Stimulated activated CD8-positive, alpha-beta memory T cell treated with anti-CD3 and anti-CD28 coated beads, Interleukin-2, amount 100 ng/mL, for 48 hours (primary cell): ENCODE results near the gene PEG3.
"Not testable (repeated sequence)": the region's sequence is repeated elsewhere in the genome, so short reads cannot be mapped to it uniquely, and the experiment has no call there.

Experiments used
- DNase-seq, 2 donors: peaks; one replicate each; pipeline ENCODE4 v3.0.0-alpha.2; 2020; ENCODE audit warnings: low read depth in 2 of 2

PEG3 gene

GRCh38 chr19:56840451-56841192 is at the start of gene PEG3, which contains the start of gene ZIM2:
PEG3 (minus strand) TSS chr19:56840726; CDS start chr19:56824655, 16,071 bp downstream.
ZIM2 (minus strand) TSS chr19:56840726; CDS start chr19:56824277, 16,449 bp downstream.
- no peak for DNase-seq

- no peak for DNase-seq
Measured at GRCh38 chr19:56885173-56885985, 44.9 kb upstream of the PEG3 start.

GRCh38 chr19:56884441-56884840 is 43.9 kb upstream of the PEG3 start:
- DNase-seq, result no peak

- no peak for DNase-seq
Measured at GRCh38 chr19:56880592-56881190, 40.2 kb upstream of the PEG3 start.

GRCh38 chr19:56877069-56877715 is 36.7 kb upstream of the PEG3 start:
- DNase-seq, result no peak

- no peak for DNase-seq
Measured at GRCh38 chr19:56875717-56876116, 35.2 kb upstream of the PEG3 start.

DNA sequence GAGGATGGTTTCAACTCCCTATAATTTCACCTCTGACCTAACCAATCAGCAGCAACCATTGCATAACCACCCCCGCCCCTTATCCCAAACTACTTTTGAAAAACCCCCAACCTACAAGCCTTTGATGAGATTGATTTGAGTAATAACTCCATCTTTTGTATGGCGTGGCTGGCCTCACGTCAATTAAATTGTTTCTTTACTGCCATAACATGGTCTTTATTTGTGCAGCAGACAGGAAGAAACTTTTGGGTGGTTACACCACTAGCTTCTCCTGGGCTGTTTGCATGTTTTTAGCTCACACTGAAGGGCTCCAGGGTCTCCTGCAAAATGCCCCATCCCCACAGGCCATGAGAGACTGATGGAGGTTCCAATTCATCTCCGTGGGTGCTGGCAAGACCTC is 34.0 kb upstream of the PEG3 start:
- DNase-seq, result no peak

- DNase-seq, result no peak
Measured at GRCh38 chr19:56873493-56873892, 33.0 kb upstream of the PEG3 start.

- no peak for DNase-seq
Measured at GRCh38 chr19:56869886-56870285, 29.4 kb upstream of the PEG3 start.

GRCh38 chr19:56868446-56868845 is 27.9 kb upstream of the PEG3 start:
- DNase-seq, result no peak

- DNase-seq, result no peak
Measured at GRCh38 chr19:56866538-56866937, 26.0 kb upstream of the PEG3 start.

- DNase-seq, result no peak
Measured at GRCh38 chr19:56864443-56865125, 24.1 kb upstream of the PEG3 start.

DNA sequence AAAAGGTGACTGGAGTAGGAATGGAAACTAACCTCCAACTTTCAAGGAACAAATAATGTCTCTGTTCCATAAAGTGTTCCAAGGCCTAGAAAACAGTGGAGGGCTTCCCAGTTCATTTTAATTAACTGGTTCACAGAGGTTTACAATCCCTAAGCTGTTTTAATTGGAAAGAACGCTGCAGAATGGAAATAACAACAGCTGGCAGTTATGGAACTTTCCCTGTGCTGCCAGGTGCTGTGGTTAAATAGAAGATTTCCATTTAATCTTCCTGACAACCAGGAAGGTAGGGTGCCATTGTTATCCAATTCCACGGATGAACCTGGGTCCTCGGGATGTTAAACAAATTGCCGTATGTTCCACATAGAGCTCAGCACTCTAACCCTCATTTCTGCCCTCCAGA is 22.2 kb upstream of the PEG3 start:
- no peak for DNase-seq

- not testable (repeated sequence) for DNase-seq
Measured at GRCh38 chr19:56860409-56860808, 19.9 kb upstream of the PEG3 start.

- DNase-seq, result no peak
Measured at GRCh38 chr19:56858026-56858425, 17.5 kb upstream of the PEG3 start.

- DNase-seq, result no peak
Measured at GRCh38 chr19:56856822-56857221, 16.3 kb upstream of the PEG3 start.

- DNase-seq, result not testable (repeated sequence)
Measured at GRCh38 chr19:56852361-56852760, 11.8 kb upstream of the PEG3 start.

DNA sequence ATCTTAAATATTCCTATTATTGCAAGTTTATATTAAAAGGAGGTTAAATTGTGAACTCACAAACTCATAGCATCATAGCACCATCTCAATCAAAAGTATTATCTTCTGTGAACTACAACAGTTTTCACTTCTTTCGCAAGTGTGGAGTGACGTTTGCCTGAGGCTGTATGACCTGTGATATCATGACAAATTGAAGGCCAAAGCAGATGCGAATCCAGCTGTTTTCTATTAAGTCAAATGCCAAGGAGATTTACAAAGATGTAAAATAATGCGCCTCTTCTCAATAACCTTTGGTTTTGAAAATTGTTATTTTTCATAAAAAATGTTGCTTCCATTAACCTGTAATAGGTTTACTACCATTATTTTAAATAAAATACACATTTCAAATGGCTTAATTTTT is 7.6 kb upstream of the PEG3 start:
- no peak for DNase-seq

- no peak for DNase-seq
Measured at GRCh38 chr19:56842412-56842811, 1.9 kb upstream of the PEG3 start.

DNA sequence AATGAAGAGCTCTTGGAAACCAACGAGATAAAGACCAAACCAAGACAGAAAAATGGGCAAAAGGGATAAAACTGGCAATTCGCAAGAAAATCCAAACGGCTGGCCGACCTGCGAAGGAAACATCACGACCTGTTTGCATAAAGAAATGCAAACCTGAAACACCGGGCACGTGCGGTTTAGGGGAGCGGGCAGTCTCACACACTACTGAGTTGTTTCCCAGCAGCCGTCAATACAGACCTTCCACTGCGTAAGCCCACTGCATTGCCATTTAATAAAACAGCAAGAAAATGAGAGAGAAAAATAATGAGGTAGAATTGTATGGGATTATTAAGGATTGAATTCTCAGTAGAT is 642 bp upstream of the PEG3 start:
- DNase-seq, result no peak

- DNase-seq, result no peak
Measured at GRCh38 chr19:56839652-56840450, 675 bp downstream of the PEG3 start.
